CD14-positive monocyte (primary cell): ENCODE data around the gene NDUFB7. TPM values are rescaled to one million over a fixed set of nuclear protein-coding genes. Genes with fewer than 3 reads are reported as not detected.
"Not testable (repeated sequence)": the region's sequence is repeated elsewhere in the genome, so short reads cannot be mapped to it uniquely, and the experiment has no call there.

Experiments
- DNase-seq, 3 donors: peaks; one replicate each; pipeline ENCODE4 v3.0.0-alpha.2; 2011 to 2022
- H2AFZ ChIP-seq: 2 replicates; pipeline ENCODE4 v1.6.0; 2012; ENCODE audit warnings: mild to moderate bottlenecking, low read depth, low read length, inconsistent platforms; ENCODE audit not compliant: insufficient read depth, poor library complexity, severe bottlenecking
- H3K27ac ChIP-seq, 2 donors: 1 replicate in 1 of 2; 2 replicates in 1 of 2; pipeline ENCODE4 v1.5.1; 2012 to 2013; ENCODE audit warnings: low read length in 2 of 2, control low read depth in 1 of 2, inconsistent platforms in 1 of 2, low read depth in 1 of 2, mild to moderate bottlenecking in 1 of 2
- H3K27me3 ChIP-seq, 2 donors: one replicate each; pipeline versions ENCODE4 v1.6.0 to v1.6.1; 2011 to 2013; ENCODE audit warnings: low read length in 2 of 2; ENCODE audit not compliant: control insufficient read depth in 2 of 2, insufficient read depth in 2 of 2
- H3K36me3 ChIP-seq, 2 donors: replicated peaks in 1 of 2; 1 replicate in 1 of 2; 2 replicates in 1 of 2; pipeline versions ENCODE4 v1.5.1 to v1.6.1; 2012 to 2013; ENCODE audit warnings: low read length in 2 of 2, control low read depth in 1 of 2, inconsistent platforms in 1 of 2, mild to moderate bottlenecking in 1 of 2; ENCODE audit not compliant: insufficient read depth in 2 of 2, control insufficient read depth in 1 of 2
- H3K4me1 ChIP-seq, 2 donors: 1 replicate in 1 of 2; 2 replicates in 1 of 2; pipeline versions ENCODE4 v1.5.1 to v1.6.1; 2012 to 2013; ENCODE audit warnings: low read length in 2 of 2, control low read depth in 1 of 2, inconsistent platforms in 1 of 2, mild to moderate bottlenecking in 1 of 2, moderate library complexity in 1 of 2; ENCODE audit not compliant: insufficient read depth in 2 of 2, control insufficient read depth in 1 of 2
- H3K4me2 ChIP-seq: replicated peaks from 2 replicates; pipeline ENCODE3; 2012; ENCODE audit warnings: low read length, moderate library complexity, mild to moderate bottlenecking; ENCODE audit not compliant: poor library complexity, severe bottlenecking; ENCODE audit errors: extremely low read depth
- H3K4me3 ChIP-seq, 3 experiments: fragments of 200-600 bp in 1 of 3; sonication (generic) in 1 of 3; replicated peaks in 1 of 3; 1 replicate in 2 of 3; 2 replicates in 1 of 3; pipeline ENCODE4 v1.5.1; 2011 to 2013; ENCODE audit warnings: low read length in 3 of 3, mild to moderate bottlenecking in 3 of 3, control low read depth in 2 of 3, low read depth in 2 of 3, inconsistent platforms in 1 of 3, moderate library complexity in 1 of 3
- H3K79me2 ChIP-seq: 2 replicates; pipeline ENCODE4 v1.6.0; 2012; ENCODE audit warnings: mild to moderate bottlenecking, control low read depth, inconsistent platforms, low read length, moderate library complexity; ENCODE audit not compliant: insufficient read depth
- H3K9ac ChIP-seq: 2 replicates; pipeline ENCODE4 v1.6.0; 2017; ENCODE audit warnings: low read length, mild to moderate bottlenecking; ENCODE audit not compliant: insufficient read depth, poor library complexity, severe bottlenecking
- H3K9me3 ChIP-seq, 2 donors: replicated peaks in 1 of 2; 1 replicate in 1 of 2; 2 replicates in 1 of 2; pipeline versions ENCODE4 v1.5.1 to v1.6.1; 2012 to 2013; ENCODE audit warnings: low read length in 2 of 2, control low read depth in 1 of 2; ENCODE audit not compliant: control insufficient read depth in 1 of 2, insufficient read depth in 1 of 2
- H4K20me1 ChIP-seq: 2 replicates; pipeline ENCODE4 v1.6.0; 2012; ENCODE audit warnings: mild to moderate bottlenecking, low read length, control low read depth, moderate library complexity; ENCODE audit not compliant: insufficient read depth
- H3K27ac Mint-ChIP-seq, 7 donors: one replicate each; pipeline ENCODE4 v1.8.0; 2020; ENCODE audit warnings: mild to moderate bottlenecking in 7 of 7, mixed read lengths in 7 of 7, moderate library complexity in 6 of 7, inconsistent platforms in 2 of 7
- H3K27me3 Mint-ChIP-seq, 3 donors: one replicate each; pipeline ENCODE4 v1.8.0; 2021 to 2022; ENCODE audit warnings: low read depth in 3 of 3, mild to moderate bottlenecking in 3 of 3, mixed read lengths in 3 of 3, moderate library complexity in 3 of 3, inconsistent platforms in 1 of 3
- H3K36me3 Mint-ChIP-seq, 2 donors: one replicate each; pipeline ENCODE4 v1.8.0; 2020; ENCODE audit warnings: mixed read lengths in 2 of 2, inconsistent platforms in 1 of 2, mild to moderate bottlenecking in 1 of 2
- H3K4me1 Mint-ChIP-seq: one replicate; pipeline ENCODE4 v1.8.0; 2020; ENCODE audit warnings: mild to moderate bottlenecking, mixed read lengths
- H3K4me3 Mint-ChIP-seq, 2 donors: one replicate each; pipeline ENCODE4 v1.8.0; 2020; ENCODE audit warnings: mild to moderate bottlenecking in 2 of 2, mixed read lengths in 2 of 2, moderate library complexity in 1 of 2
- H3K9me3 Mint-ChIP-seq, 7 donors: one replicate each; pipeline ENCODE4 v1.8.0; 2020 to 2022; ENCODE audit warnings: mixed read lengths in 7 of 7, mild to moderate bottlenecking in 6 of 7, moderate library complexity in 6 of 7, inconsistent platforms in 2 of 7
- CTCF ChIP-seq: fragments of 200-600 bp; IDR thresholded peaks from one replicate; pipeline ENCODE4 v1.8.0; 2022; ENCODE audit warnings: antibody characterized with exemption, mild to moderate bottlenecking
- WGBS: methylation state at CpG from one replicate; pipeline ENCODE4 v1.1.5; 2013; ENCODE audit warnings: missing lambda C conversion rate; ENCODE audit not compliant: insufficient coverage; 5-methylcytosine and 5-hydroxymethylcytosine counted together
- intact Hi-C, 2 donors: fragments of 100-400 bp; cut with micrococcal nuclease; formaldehyde crosslinking; loops; one replicate each; pipeline versions ENCODE4 v1.15.0 to v1.15.1; 2023
- polyA plus RNA-seq, 3 donors: library from polyadenylated mRNA; depleted of rRNA in 1 of 3; unstranded in 2 of 3; stranded (reverse) in 1 of 3; fragments of 300-500 nt in 2 of 3; fragments of >200 nt in 1 of 3; fragmentation: Illumina TruSeq in 2 of 3; gene quantifications; 1 replicate in 2 of 3; 2 replicates in 1 of 3; pipeline ENCODE4 v1.2.3, GENCODE V29; 2012 to 2021

NDUFB7 gene
- polyA plus RNA-seq, 3 donors: 137 to 313 (median 204) TPM

GRCh38 chr19:14595558-14595957, 23.7 kb upstream of the NDUFB7 start:
- Mint-ChIP-seq H3K27ac (no peak overlapping the region), H3K9me3 (peaks cover 3 to 15% (median 5%) of the 10 kb centered on the region in 7 donors), H3K27me3 (peaks cover 3 to 11% (median 8%) of the 10 kb centered on the region in 3 donors), H3K4me3 (no peak overlapping the region), H3K4me1 (peaks cover 10% of the 10 kb centered on the region), H3K36me3 (peaks cover 0 to 1% of the 10 kb centered on the region in 2 donors)
- Histone ChIP-seq H3K27ac (no peak overlapping the region), H2AFZ (no peak overlapping the region), H3K79me2 (no peaks in the 10 kb centered on the region), H3K4me3 (no peak overlapping the region), H4K20me1 (no peaks in the 10 kb centered on the region), H3K36me3 (no peaks in the 10 kb centered on the region), H3K9me3 (peaks cover 0 to 4% of the 10 kb centered on the region in 2 donors), H3K27me3 (no peaks in the 10 kb centered on the region), H3K4me2 (no peak overlapping the region), H3K9ac (no peak overlapping the region), H3K4me1 (no peaks in the 10 kb centered on the region)
- no peak for DNase-seq
- 91% methylated on average over 3 of the region's 3 CpGs for WGBS
- intact Hi-C loops: no loop called here
- no peak for TF ChIP-seq CTCF

GRCh38 chr19:14589433-14589832, 17.6 kb upstream of the NDUFB7 start:
- not testable (repeated sequence) for H3K4me3 Mint-ChIP-seq, H3K79me2 ChIP-seq

GRCh38 chr19:14585187-14585586, 13.3 kb upstream of the NDUFB7 start:
- H3K4me1 ChIP-seq: peaks cover 16 to 17% of the 10 kb centered on the region in 2 donors
- H3K27me3 Mint-ChIP-seq, H2AFZ ChIP-seq, H3K27me3 ChIP-seq, H3K36me3 Mint-ChIP-seq, H3K27ac ChIP-seq, H3K79me2 ChIP-seq, intact Hi-C loops, H3K4me3 ChIP-seq, H3K9ac ChIP-seq, H3K4me3 Mint-ChIP-seq, H3K9me3 ChIP-seq, H3K9me3 Mint-ChIP-seq, H3K4me2 ChIP-seq, H3K36me3 ChIP-seq, H4K20me1 ChIP-seq: not testable (repeated sequence)
- Mint-ChIP-seq H3K27ac (peak overlapping the region in 3 of 7 donors; percentile 53 to 65 (median 65)), H3K4me1 (peaks cover 33% of the 10 kb centered on the region)
- no CpG with 5 or more reads among the region's 3 CpGs for WGBS
- DNase-seq: peak; percentile 79 to 91 (median 87)

More at GRCh38 chr19:14589433-14589832, 17.6 kb upstream of the NDUFB7 start:
- H3K27ac Mint-ChIP-seq, H3K4me3 ChIP-seq, H3K9ac ChIP-seq, H3K36me3 Mint-ChIP-seq, H2AFZ ChIP-seq, intact Hi-C loops, H3K4me2 ChIP-seq, H3K27me3 ChIP-seq, H3K9me3 ChIP-seq, H4K20me1 ChIP-seq, H3K36me3 ChIP-seq, H3K4me1 ChIP-seq, H3K27ac ChIP-seq, H3K9me3 Mint-ChIP-seq: not testable (repeated sequence)
- Mint-ChIP-seq H3K27me3 (peaks cover 3 to 10% (median 6%) of the 10 kb centered on the region in 3 donors), H3K4me1 (peaks cover 24% of the 10 kb centered on the region)
- no CpG with 5 or more reads among the region's 4 CpGs for WGBS
- DNase-seq: peak; percentile 55 to 79 (median 70)

GRCh38 chr19:14584372-14584771, 12.5 kb upstream of the NDUFB7 start:
- H3K4me3 ChIP-seq, H3K36me3 Mint-ChIP-seq, H3K27me3 ChIP-seq, H3K9me3 Mint-ChIP-seq, H3K79me2 ChIP-seq, H2AFZ ChIP-seq, H3K27ac ChIP-seq, H3K36me3 ChIP-seq, H3K4me2 ChIP-seq, DNase-seq, H4K20me1 ChIP-seq, H3K9ac ChIP-seq, H3K4me3 Mint-ChIP-seq, H3K27me3 Mint-ChIP-seq, intact Hi-C loops, H3K9me3 ChIP-seq: not testable (repeated sequence)
- no CpG with 5 or more reads among the region's 5 CpGs for WGBS
- peaks cover 16 to 17% of the 10 kb centered on the region in 2 donors for H3K4me1 ChIP-seq
- Mint-ChIP-seq H3K27ac (peak overlapping the region in 4 of 7 donors; percentile 30 to 75 (median 69)), H3K4me1 (peaks cover 33% of the 10 kb centered on the region)
